Fibroblast of skin of scalp (primary cell): ENCODE data around the gene RAD23A.

ENCODE experiments used
- DNase-seq: peaks from one replicate; pipeline ENCODE4 v3.0.0-alpha.2; 2013

RAD23A gene

DNA sequence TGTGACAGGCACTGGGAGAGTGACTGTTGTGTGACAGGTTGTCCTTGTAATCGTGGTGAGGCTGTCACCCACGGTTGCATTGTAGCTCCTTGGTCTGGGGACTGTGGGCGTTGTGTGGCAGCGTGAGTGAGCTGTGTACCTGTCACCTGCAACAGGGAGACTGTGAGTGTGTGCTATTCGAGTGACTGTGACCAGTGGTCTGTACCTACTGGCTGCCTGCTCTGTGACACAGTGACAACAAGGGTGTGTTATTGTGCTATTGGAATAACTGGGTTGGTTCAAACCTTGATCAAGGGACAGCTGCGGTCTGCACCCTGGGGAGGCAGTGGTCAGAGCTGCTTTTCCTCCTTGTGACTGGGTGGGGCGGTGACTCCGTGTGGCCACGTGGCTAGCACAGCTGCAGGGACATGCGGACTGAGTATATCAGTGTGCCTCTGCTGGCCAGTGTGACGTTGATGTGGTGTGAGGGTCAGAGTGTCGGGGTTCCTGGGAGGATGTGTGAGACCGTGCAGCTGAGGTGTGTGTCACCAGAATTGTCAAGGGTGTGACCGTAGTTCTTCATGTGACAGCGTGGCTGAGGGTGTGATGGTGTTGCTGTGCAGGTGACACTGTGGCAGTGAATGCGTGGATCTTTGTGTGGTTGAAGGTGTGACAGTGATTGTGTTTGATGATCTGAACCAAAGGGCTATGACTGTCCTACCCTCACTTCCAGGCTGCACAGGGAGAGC, 39.6 kb downstream of the RAD23A start:
- peak; percentile 53 for DNase-seq

DNA sequence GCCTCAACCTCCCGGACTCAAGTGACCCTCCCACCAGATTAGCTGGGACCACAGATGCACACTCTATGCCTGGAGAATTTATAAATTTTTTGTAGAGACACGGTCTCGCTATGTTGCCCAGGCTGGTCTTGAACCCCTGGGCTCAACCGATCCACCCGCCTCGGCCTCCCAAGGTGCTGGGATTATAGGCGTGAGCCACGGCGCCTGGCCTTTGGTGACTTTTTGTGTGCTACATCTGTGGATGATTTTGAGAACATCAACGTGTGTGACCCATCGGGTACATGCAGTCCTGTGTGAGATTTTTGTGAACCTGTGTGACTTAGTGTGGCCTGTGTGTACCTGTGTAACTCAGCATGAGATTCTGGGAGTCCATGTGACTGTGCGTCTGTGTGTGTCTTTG, 41.1 kb downstream of the RAD23A start:
- DNase-seq = no peak

DNA sequence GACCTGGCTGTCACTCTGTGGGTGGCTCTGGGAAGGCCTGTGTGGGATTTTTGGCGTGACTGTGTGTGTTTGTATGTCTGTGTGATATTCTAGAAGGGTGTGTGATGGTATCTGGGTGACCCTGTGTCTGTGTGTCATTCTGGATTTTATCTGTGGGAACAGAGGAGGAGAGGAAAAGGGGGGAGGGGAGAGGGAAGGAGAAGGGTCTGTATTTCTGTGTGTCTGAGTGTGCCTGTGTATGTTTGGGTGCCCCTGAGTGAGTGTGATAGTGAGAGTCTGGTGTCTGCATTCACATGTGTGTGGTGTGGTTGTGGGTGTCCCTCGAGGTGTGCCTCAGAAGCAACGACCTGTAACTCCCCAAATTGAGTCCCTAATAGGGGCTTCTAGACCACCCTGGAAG, 41.5 kb downstream of the RAD23A start:
- no peak for DNase-seq

DNA sequence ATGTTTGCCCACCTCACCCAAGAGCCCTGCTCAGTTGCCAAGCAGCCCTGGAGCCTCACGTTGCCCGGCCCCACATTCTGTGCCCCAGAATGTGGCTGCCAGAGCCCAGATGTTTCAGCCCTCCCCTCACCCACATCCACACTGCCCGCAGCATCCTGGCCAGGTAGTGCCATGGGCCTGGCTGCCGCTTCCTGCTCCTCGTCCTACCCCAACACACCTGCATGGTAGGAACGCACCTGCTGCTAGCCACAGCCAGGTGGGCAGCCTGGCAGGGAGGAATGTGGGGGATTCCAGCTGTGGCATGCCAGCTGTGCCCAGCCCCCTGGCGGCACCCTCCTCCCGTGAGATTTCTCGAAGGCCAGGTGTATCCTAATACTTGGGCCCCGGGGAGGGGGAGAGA, 42.1 kb downstream of the RAD23A start:
- no peak for DNase-seq

DNA sequence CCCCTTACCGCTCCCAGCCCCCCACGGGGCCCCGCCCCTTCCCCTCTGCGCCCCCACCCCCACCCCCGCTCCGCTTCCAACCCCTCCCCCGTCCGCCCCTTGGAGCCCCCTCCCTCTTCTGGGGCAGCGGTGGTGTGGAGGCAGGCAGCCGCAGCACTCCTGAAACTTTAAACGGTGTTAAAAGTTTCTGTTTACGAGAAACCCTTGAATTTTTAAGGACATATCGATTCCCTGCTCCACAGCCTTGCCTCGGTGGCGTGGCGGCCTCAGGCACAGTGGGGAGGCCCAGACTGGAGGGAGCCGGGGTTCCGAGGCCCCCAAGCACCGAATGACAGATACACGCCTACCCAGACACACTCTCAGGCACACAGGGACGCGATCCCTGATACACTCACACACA, 44.8 kb downstream of the RAD23A start:
- DNase-seq = no peak

DNA sequence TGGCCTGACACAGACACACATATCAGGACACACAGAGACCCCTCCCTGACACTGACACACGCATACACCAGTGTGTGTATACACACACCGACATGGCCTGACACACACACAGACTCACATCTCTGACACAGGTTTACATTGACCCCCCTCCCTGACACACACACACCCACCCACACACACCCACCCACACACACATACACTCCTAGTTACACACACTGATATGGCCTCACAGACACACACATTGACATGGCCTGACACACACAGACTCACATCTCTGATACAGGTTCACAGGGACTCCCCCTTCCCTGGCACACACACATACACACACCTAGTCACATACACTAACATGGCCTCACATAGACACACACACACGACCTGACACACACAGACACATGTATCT, 45.2 kb downstream of the RAD23A start:
- DNase-seq = no peak

- DNase-seq = no peak
Measured at GRCh38 chr19:12991296-12991695, 45.6 kb downstream of the RAD23A start.

DNA sequence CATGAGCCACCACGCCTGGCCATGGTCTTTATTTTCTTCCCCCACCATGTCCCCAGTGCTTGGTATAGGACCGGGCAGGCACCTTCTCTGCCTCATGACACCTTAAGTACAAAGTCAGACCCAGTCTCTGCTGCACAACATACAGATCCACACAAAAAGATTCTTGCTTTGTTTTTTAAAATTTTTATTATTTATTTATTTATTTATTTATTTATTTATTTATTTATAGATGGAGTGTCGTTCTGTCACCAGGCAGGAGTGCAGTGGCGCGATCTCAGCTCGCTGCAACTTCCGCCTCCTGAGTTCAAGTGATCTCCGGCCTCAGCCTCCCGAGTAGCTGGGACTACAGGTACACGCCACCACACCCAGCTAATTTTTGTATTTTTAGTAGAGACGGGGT, 47.1 kb downstream of the RAD23A start:
- DNase-seq = no peak

DNA sequence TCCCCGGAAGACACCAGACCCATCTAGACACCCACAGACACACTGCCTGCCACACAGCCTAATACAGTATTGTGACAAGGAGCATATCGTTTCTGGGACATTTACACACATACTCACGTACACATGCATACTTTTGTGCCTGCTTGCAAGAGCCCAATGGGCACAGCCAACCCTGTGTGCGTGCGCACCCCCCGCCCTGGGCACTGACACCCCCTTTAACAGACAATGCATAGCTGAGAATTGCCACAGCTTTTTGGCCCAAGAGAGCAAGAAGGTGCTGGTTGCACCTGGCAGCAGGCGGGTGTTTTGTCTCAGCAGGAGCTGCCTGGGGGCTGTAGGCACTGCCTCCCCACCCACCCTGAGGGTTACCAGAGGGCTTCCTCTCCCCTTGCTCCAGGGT, 47.9 kb downstream of the RAD23A start:
- no peak for DNase-seq

DNA sequence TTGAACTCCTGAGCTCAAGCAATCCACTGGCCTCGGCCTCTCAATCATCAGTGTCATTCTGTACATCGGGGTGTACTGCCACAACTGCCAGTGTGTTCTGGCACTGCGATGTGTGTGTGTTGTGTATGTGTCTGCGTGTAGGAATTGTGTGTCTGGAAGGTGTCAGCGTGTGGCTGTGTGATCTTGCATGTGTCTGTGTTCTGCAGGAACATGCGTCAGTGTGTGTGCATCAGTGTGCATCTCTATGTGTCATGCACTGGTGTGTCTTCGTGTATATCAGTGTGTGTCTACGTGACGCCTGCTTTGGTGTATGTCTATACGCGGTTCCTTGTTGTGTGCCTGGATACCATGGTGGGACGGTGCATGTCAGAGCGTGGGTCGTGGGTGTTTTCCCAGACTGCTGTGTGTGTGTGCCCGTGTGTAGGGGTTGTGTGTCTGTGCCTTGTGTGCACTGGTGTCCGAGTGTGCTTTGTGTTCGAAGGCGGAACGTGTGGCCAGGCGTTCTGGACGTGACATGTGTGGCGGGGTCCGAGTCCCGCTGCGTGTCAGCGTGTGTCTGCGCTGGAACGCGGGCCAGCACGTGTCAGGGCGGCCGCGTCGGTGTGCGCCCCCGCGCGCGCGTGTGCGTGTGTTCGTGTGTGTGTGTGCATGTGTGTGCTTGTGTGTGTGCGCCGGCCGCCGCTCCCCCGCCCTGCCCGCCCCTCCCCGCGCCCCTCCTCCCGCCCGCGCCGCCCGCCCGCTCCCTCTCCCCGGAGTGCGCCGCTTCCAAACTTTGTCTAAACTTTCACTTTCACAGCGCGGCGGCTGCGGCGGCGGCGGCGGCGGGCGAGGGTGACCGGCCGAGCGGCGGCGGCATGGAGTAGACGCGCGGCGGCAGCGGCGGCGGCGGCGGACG, 49.3 kb downstream of the RAD23A start, which contains the start of gene NFIX:
Gene NFIX (plus strand): TSS at position 775 of the 895 bp plus-strand sequence. CDS start 363 bp downstream, outside the sequence.
- peak; percentile 81 for DNase-seq

DNA sequence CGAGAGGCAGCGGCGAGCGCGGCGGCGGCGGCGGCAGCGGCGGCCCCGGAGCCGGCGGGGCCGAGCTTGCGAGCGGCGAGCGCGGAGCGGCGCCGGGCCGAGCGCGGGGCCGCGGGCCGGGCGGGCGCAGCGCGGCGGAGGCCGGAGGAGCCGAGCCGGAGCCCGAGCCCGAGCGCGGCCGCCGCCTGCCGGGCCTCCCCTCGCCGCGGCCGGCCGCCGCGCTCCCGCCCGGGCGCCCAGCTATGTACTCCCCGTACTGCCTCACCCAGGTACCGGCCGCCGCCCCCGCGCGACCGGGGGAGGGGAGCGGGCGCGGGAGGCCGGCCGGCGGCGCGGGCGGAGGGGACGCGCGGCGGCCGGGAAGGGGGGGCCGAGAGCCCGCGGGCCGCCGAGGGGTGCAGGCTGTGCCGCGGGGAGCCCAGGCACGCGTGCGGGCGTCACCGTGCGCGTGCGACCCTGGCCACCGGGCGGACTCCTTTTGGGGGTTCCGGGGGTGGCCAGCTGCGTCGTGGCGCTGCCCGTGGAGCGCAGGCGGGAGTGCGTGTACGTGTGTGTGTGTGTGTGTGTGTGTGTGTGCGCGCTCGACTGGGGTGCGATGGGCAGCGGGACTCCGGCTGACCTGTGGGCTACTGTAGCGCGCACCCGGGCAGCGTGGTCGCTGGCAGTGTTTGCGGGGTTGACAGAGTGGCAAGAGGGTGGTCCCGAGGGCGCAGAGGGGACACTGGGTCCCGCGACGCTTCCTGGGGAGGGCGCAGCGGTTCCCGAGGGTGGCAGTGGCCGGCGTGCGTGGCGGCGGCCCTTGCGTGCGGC, 50.1 kb downstream of the RAD23A start:
- peak; percentile 45 for DNase-seq

DNA sequence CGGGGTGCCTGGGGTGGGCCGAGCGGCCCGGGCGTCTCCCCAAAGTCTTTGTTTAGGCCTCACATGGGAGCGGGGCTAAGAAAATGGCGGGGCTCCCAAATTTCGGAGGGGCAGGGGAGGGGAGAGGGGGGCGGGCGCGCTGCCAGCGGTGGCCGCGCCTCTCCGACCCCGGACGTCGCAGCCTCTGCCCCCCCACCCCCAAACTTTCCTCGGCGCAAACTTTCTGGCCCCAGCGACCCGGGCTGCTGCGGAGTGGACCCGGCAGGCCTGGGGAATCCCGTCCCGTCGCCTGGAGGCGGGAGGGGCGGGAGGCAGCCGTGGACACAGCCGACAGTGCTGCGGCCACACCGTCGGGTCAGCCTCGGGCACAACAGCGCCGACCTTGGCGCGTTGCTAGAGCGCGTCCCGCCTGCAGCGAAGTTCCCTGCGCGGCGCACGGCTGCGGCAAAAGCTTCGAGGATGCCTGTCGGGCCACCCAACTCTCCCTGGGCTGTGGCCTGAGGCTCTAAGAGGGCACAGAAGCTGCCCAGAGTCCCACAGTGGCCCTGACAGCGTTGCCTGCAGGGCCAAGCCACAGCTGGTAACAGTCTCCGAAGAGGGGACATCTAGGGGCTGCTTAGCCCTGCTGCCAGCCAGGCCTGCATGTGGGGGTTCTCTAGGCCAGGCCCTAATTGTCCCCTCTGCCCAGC, 50.9 kb downstream of the RAD23A start:
- DNase-seq = peak; percentile 26

DNA sequence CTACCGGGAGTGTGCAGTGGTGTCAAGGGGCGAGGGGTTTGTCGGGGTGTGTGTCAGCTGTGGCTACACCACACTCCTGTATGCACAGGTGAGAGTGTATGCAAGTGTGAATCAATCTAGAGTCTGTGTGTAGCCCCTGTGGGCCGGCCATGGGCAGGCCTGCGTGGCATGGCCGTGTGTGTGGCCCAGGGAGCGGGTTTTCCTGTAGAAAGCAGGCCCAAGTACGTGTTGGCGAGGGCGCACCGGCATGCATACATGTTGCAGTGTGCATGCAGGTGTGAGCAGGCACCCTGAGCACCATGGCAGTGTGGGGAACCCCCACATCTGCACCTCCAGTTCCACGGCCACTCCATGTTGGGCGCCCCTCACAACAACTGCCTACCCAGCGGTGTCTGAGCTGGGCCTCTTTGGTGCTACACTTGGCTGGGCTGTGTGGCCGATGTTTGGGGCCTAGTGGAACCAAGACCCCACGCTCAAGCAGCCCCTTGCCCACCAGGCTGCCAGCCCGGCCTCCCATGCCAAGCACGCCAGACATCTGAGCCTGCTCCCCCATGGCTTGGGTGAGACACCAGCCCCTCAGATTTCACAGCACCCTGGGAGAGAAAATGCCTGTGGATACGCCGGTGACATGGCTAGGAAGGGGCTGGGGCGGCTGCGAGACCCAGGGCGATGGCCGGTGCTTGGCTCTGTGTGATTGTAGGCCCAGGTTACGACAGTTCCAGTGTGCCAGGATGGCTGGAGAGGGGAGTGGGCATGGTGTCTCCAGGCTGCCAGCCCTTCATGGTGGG, 51.7 kb downstream of the RAD23A start:
- DNase-seq = no peak

- DNase-seq = no peak
Measured at GRCh38 chr19:12997967-12998940, 52.6 kb downstream of the RAD23A start.

- no peak for DNase-seq
Measured at GRCh38 chr19:13001166-13001501, 55.5 kb downstream of the RAD23A start.

GRCh38 chr19:13001502-13002165, 56.0 kb downstream of the RAD23A start:
- DNase-seq = no peak

- no peak for DNase-seq
Measured at GRCh38 chr19:13002166-13002898, 56.7 kb downstream of the RAD23A start.

DNA sequence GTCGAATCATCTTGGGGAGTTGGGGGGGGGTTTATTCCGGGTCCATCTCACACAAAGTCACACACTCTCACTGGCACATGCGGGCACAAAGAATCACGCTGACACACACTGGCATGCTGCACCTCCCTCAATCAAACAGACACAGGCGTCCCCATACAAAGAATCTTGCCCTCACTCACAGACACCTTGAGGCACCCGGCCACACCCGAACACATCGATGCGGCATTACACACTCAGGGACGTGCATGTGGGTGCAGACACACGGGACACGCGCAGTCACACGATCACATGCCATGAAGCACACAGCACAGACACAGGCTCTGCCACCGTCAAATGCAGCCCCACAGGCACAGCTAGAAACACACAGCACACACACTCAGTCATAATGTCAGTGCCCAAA, 57.4 kb downstream of the RAD23A start:
- DNase-seq = no peak
